SHP77 treated with DMSO at 0.1 percent for 48 hours (cell line): ENCODE measurements around the gene PRKCQ.

Source experiments
- DNase-seq: peaks from one replicate; lab custom pipeline; 2025; lab: John Stamatoyannopoulos, UW

PRKCQ gene

GRCh38 chr10:6405713-6406112 lies 174.4 kb downstream of the PRKCQ start:
- DNase-seq, result no peak

- no peak for DNase-seq
These were observed 175.7 kb downstream of the PRKCQ start for GRCh38 chr10:6404127-6405072.

- DNase-seq, result no peak
These were observed 177.1 kb downstream of the PRKCQ start for GRCh38 chr10:6402960-6403359.

- DNase-seq, result no peak
These were observed 177.7 kb downstream of the PRKCQ start for GRCh38 chr10:6402349-6402709.

- DNase-seq, result peak; percentile 92
These were observed 178.3 kb downstream of the PRKCQ start for GRCh38 chr10:6401558-6402348.

- no peak for DNase-seq
These were observed 179.1 kb downstream of the PRKCQ start for GRCh38 chr10:6400821-6401465.

GRCh38 chr10:6400331-6400730 lies 179.7 kb downstream of the PRKCQ start:
- DNase-seq, result no peak

GRCh38 chr10:6399879-6400278 lies 180.2 kb downstream of the PRKCQ start:
- no peak for DNase-seq

- no peak for DNase-seq
These were observed 180.8 kb downstream of the PRKCQ start for GRCh38 chr10:6399231-6399741.

GRCh38 chr10:6398399-6398798 lies 181.7 kb downstream of the PRKCQ start:
- no peak for DNase-seq

- no peak for DNase-seq
These were observed 183.4 kb downstream of the PRKCQ start for GRCh38 chr10:6396652-6397051.

GRCh38 chr10:6396226-6396625 lies 183.8 kb downstream of the PRKCQ start:
- no peak for DNase-seq

- DNase-seq, result no peak
These were observed 184.5 kb downstream of the PRKCQ start for GRCh38 chr10:6395606-6396005.

GRCh38 chr10:6394084-6394483 lies 186.0 kb downstream of the PRKCQ start:
- DNase-seq, result peak; percentile 14

GRCh38 chr10:6393168-6393567 lies 186.9 kb downstream of the PRKCQ start:
- DNase-seq, result no peak

GRCh38 chr10:6390213-6390845 lies 189.7 kb downstream of the PRKCQ start:
- DNase-seq, result no peak

GRCh38 chr10:6388261-6388893 lies 191.7 kb downstream of the PRKCQ start:
- DNase-seq, result no peak

GRCh38 chr10:6386960-6387359 lies 193.1 kb downstream of the PRKCQ start:
- no peak for DNase-seq

- DNase-seq, result no peak
These were observed 193.7 kb downstream of the PRKCQ start for GRCh38 chr10:6386346-6386745.

GRCh38 chr10:6385665-6386064 lies 194.4 kb downstream of the PRKCQ start:
- no peak for DNase-seq

- DNase-seq, result no peak
These were observed 195.2 kb downstream of the PRKCQ start for GRCh38 chr10:6384847-6385246.
